Measurements from ENCODE around the gene TLE5.
A peak's percentile ranks its signal among the peaks of the same experiment; 100 is the strongest.

The TLE5 gene

DNA sequence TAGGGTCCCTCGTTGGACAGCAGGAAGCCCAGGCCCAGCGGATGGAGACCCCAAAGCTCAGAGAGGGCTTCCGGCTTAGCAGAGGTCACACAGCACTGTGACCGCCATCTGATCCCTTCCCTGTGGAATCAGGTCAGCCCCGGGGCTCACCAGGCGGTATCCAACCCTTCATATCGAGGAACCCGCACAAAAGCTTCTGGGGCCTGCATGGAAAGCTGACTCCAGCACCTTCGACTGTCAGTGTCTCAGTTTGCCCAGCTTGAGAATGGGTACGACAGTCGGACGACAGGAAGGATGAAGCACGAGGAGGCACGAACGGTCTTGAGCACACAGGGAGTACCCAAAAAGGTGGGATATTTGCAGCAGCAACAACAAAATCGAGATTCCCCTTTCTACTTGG, 2.6 kb downstream of the TLE5 start:
- no peak overlapping the region for H3K4me3 ChIP-seq (ENCODE audit: low read depth, low read length)
- peaks cover 35% of the 10 kb centered on the region for H3K36me3 ChIP-seq
- H3K4me1 ChIP-seq = peaks cover 12% of the 10 kb centered on the region
- DNase-seq = no peak
- TF ChIP-seq, protein P1, sequence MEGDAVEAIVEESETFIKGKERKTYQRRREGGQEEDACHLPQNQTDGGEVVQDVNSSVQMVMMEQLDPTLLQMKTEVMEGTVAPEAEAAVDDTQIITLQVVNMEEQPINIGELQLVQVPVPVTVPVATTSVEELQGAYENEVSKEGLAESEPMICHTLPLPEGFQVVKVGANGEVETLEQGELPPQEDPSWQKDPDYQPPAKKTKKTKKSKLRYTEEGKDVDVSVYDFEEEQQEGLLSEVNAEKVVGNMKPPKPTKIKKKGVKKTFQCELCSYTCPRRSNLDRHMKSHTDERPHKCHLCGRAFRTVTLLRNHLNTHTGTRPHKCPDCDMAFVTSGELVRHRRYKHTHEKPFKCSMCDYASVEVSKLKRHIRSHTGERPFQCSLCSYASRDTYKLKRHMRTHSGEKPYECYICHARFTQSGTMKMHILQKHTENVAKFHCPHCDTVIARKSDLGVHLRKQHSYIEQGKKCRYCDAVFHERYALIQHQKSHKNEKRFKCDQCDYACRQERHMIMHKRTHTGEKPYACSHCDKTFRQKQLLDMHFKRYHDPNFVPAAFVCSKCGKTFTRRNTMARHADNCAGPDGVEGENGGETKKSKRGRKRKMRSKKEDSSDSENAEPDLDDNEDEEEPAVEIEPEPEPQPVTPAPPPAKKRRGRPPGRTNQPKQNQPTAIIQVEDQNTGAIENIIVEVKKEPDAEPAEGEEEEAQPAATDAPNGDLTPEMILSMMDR (IDR thresholded peaks at IDR 0.05; ENCODE audit: low read depth, low read length) = no peak
- H3K9me3 ChIP-seq = no peaks in the 10 kb centered on the region
- no peaks in the 10 kb centered on the region for H3K27me3 ChIP-seq

DNA sequence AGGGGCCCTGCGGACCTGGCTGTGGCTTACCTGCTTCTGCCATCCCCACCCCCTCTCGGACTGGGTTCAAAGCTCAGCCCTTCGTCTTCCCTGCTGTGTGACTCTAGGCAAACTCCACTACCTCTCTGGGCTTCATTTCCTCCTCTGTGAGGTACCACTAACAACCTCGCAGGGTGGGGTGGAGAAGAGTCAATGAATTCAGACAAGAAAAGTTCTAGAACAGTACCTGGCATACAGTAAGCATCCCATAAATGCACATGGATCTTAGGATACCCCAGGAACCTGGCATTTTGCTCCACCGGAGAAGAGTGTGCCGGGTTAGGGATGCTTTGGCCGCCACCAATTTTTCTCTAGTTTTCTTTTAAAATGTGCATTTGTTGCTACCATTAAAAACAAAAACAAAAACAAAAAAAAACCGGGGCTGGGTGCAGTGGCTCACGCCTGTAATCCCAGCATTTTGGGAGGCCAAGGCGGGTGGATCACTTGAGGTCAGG, 3.4 kb downstream of the TLE5 start:
- Histone ChIP-seq H3K4me1 (peaks cover 12% of the 10 kb centered on the region), H3K36me3 (peaks cover 39% of the 10 kb centered on the region), H3K9me3 (no peaks in the 10 kb centered on the region), H3K4me3 (ENCODE audit: low read depth, low read length) (no peak overlapping the region), H3K27me3 (no peaks in the 10 kb centered on the region)
- no peak for DNase-seq
- TF ChIP-seq, protein P1 (IDR thresholded peaks at IDR 0.05; ENCODE audit: low read depth, low read length) = no peak

DNA sequence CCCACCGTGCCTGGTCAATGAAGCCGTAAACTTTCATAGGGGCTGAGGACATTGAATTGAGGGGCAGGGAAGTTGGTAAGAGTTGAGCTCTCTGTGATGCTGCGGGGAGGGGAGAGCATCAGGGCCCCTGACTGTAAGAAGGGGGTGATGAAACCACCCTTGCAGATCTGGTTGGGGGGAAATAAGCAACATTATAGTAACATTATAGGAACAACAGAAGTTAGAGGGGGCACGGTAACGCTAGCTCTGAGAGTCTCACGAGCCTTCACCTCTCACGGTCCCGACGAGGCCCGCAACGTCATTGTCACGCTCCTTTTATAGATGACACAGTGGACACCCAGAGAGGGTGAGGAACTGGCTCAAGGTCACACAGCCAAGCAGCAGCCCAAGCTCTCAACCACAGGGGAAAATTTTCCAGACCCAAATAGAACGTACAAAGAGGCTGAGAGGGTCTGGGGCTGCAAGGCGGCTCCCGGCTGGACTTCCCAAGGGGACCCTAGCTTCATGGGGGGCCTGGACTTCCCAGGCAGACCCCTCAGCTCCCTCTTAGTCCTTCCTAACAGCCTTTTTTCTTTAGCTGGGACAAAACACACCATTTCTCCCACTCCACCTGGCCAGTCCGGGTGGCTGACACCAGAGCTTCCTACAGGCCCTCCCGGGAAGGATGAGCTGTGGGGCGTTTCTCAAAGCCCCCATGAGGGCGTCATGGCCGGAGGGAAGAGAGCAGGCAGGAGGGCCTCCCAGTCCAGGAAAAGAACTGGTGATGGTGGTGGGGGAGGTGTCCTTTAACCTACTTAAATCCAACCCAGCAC, 4.1 kb downstream of the TLE5 start:
- H3K27me3 ChIP-seq = no peaks in the 10 kb centered on the region
- DNase-seq = no peak
- no peak overlapping the region for H3K4me3 ChIP-seq (ENCODE audit: low read depth, low read length)
- peaks cover 15% of the 10 kb centered on the region for H3K4me1 ChIP-seq
- TF ChIP-seq, protein P1 (IDR thresholded peaks at IDR 0.05; ENCODE audit: low read depth, low read length) = no peak
- peaks cover 44% of the 10 kb centered on the region for H3K36me3 ChIP-seq
- H3K9me3 ChIP-seq = no peaks in the 10 kb centered on the region

DNA sequence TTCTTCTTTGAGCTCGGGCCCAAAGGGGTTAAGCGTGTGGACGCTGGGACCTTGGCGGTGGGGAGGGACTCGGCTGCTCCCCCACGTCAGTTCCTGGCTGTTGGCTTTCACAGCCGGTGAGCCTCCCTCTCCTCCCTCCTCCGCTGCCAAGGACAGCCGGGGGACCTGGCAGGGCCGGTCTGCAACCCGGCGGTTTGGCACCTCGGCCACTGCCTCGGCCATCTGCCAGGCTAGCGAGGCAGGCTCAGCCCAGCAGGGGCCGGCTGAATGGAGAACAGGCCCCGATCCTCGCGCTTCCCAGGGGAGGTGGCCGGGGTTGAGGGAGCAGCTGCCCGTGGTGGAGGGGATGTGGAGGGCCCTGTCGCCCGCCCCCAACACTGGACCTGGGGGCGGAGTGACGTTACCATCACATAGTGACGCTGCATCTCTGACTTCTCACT, 5.0 kb downstream of the TLE5 start:
- no peaks in the 10 kb centered on the region for H3K27me3 ChIP-seq
- no peaks in the 10 kb centered on the region for H3K9me3 ChIP-seq
- TF ChIP-seq, protein P1 (IDR thresholded peaks at IDR 0.05; ENCODE audit: low read depth, low read length) = no peak
- peaks cover 17% of the 10 kb centered on the region for H3K4me1 ChIP-seq
- peak; percentile 86 for DNase-seq
- peaks cover 45% of the 10 kb centered on the region for H3K36me3 ChIP-seq
- H3K4me3 ChIP-seq (ENCODE audit: low read depth, low read length) = no peak overlapping the region

DNA sequence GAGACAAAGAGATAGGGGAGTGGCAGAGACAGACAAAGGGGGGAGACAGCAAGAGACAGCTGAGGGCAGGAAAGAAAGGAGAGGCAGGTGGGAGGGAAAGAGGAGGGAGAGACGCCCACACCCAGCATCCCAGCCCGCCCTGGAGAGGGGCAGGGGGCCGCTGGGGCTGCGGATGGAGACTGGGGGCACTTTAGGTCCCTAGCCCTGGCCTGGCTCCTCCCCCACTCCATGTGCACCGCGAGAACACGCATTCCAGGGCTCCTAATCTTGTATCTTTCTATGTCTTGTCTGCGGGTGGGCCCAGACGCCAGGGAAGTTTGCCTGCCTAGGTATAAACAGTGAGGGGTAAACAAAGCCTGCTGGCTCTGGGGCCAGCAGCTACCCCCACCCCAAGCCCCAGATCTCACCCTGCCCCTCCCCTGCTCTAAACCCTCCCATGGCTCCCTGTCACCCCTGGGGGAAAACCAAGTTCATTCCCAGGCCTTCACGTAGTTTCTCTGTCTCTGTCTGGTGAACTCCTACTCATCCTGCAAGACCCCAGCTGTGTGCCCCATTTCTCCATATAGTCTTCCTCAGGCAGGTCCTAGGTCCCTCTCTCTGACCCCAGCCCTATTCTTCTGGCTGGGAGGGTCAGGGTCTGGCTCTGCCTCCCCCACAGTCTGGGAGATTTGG, 5.7 kb downstream of the TLE5 start:
- no peak for DNase-seq
- H3K36me3 ChIP-seq = peaks cover 45% of the 10 kb centered on the region
- no peaks in the 10 kb centered on the region for H3K27me3 ChIP-seq
- no peaks in the 10 kb centered on the region for H3K9me3 ChIP-seq
- TF ChIP-seq, protein P1 (IDR thresholded peaks at IDR 0.05; ENCODE audit: low read depth, low read length) = no peak
- H3K4me3 ChIP-seq (ENCODE audit: low read depth, low read length) = no peak overlapping the region
- H3K4me1 ChIP-seq = peaks cover 17% of the 10 kb centered on the region
